ENCODE results near the gene CD52.
"Not testable (repeated sequence)": the region's sequence is repeated elsewhere in the genome, so short reads cannot be mapped to it uniquely, and the experiment has no call there.

CD52 gene

DNA sequence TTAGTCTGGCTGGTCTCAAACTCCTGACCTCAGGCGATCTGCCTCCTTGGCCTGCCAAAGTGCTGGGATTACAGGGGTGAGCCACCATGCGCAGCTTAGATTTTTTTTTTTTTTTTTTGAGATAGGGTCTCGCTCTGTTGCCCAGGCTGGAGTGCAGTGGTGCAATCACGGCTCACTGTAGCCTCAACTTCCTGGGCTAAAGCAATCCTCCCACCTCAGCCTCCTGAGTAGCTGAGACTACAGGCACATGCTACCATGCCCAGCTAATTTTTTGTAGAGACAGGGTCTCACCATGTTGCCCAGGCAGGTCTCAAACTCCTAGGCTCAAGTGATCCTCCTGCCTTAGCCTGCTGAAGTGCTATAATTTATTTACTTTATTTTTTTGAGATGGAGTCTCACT, 11.6 kb downstream of the CD52 start:
- not testable (repeated sequence) for DNase-seq (ENCODE audit: low read depth in 4 of 4, low spot score in 1 of 4)

DNA sequence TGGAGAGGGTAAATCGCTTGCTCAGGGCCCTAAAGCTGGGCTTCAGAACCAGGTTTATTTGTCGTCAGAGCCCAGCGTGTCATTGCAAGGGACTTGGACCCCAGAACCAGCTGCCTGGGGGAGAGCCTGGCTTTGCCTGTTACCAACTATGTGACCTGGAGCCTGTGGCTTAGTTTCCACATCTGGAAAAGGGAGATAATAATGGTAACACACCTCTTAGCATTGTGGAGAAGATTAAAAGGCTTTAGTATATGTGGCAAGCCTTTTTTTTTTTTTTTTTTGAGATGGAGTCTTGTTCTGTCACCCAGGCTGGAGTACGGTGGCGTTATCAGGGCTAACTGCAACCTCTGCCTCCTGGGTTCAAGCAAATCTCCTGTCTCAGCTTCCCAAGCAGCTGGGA, 12.5 kb downstream of the CD52 start:
- DNase-seq (ENCODE audit: low read depth in 4 of 4, low spot score in 1 of 4): no peak

DNA sequence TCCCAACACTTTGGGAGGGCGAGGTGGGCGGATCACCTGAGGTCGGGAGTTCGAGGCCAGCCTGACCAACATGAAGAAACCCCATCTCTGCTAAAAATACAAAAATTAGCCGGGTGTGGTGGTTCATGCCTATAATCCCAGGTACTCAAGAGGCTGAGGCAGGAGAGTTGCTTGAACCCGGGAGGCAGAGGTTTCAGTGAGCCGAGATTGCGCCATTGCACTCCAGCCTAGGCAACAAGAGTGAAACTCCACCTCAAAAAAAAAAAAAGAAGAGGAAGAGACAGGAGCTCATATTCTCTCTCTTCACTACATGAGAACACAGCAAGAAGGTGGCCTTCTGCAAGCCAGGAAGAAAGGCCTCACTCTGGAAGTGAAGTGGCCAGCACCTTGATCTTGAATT, 15.6 kb downstream of the CD52 start:
- DNase-seq (ENCODE audit: low read depth in 4 of 4, low spot score in 1 of 4): not testable (repeated sequence)

DNA sequence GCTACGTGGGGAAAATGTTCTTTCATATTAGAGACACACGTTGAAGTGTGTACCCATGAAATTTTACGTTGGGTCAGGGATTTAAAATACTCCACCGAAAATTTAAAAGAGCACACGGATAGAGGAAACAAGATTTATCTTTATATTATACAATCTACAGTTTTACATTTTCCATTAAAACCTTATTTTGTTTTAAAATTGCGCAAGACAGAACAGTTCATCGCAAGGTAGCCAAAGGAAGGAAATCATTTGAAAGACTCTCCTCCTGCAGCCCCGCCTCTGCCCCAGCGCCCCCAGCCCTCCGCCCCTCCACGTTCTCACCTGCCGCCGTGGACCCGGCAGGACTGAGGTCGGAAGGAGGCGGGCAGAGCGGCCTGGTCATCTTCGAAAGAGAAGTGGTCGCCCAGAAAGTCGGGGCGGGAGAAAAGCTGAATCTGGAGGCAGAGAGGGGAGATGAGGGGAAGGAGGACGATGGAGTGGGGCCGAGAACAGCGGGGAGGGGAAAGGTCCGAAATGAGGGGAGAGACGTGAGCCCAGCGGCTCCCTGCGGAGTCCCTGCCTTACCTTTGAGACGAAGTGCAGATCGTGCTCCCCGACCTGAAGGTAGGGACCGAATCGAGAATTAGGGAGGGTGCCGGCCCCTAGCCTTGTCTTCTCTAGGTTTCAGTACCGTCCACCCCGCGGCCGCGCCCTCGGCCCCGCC, 18.2 kb downstream of the CD52 start:
- DNase-seq (ENCODE audit: low read depth in 4 of 4, low spot score in 1 of 4): no peak

DNA sequence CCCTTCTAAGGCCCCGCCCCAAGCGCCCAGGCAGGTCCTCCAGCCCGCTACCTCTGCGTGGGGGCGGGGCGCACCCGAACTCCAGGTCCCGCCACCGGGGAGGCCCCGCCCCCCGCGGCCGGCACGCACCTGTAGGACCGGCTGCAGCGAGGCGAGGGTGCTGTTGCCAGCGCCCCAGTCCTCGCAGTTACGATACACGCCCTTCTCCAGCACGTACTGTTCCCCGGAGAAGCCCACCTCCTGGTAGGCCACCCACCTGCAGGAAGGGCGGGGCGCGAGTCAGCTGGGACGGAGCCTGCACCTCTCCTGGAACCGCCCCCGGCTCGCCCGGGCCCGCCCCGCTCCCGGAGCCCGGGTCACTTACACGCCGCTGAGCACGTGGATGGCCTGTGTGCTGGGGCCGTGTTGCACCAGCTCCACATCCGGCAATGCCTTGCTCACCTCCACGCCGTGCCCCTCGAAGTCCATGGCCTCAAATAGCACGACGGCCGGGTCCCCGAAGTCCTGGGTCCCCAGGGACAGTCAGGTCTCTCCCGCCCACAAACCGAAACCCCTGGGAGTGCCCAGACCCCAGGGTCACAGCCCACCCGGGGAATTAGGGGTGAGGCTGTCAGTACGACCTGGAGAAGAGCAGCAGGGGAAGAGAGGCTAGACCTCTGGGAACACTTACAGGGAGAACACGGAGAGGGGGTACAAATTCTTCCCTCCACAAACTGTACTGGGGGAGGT, 18.9 kb downstream of the CD52 start:
- DNase-seq (ENCODE audit: low read depth in 4 of 4, low spot score in 1 of 4): peak; percentile 65 to 84 (median 68)

DNA sequence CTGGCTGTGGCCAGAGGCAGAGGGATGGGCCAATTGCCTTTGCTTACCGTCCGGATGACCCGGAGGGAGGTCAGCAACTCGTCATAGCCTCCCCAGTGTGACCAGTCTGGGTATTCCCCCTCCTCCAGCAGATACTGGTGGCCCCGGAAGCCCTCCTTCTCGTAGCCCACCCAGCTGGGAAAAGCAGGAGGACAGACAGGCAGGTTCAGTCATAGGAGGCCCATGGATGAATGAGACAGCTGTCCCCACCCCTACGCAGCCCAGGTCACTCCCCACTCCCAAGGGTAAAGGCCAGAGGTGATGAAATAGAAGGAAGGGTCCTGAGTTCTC, 19.4 kb downstream of the CD52 start:
- no peak for DNase-seq (ENCODE audit: low read depth in 4 of 4, low spot score in 1 of 4)

DNA sequence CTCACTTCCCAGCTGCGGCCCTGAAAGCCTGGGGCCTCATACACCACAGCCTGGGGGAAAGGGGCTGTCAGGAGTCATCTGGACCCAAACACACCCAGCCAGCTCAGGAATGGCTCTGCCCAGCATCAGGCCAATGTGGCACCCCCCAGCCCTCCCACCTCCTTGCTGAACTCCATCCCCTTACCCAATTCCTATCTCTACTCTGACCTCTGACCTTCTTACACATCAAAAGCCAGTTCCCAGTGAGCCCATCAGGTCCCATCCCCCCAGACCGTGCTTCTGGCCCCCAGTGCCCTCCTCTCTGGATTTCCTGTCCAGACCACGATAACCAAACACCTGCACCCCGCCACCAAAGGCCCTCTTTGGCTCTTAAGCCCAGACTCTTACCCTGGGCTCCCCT, 19.9 kb downstream of the CD52 start:
- DNase-seq (ENCODE audit: low read depth in 4 of 4, low spot score in 1 of 4): no peak

DNA sequence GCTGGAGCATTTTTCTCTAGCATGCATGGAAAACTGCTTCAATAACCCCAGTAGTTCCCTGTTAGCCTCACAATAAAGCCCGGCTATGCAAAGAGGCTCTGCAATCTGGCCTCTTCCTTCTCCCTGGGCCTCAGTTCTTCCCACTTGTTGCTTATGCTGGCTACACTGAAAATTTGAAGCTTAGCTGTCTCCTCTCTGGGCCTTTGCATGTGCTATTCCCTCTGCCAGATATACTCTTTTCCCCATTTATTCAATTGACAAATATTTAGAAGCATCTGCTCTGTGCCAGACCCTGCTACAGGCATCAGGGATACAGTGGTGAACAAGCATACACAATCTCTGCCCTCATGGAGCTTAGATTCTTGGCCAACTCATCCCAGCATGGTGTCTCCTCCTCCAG, 20.9 kb downstream of the CD52 start:
- DNase-seq (ENCODE audit: low read depth in 4 of 4, low spot score in 1 of 4): no peak

DNA sequence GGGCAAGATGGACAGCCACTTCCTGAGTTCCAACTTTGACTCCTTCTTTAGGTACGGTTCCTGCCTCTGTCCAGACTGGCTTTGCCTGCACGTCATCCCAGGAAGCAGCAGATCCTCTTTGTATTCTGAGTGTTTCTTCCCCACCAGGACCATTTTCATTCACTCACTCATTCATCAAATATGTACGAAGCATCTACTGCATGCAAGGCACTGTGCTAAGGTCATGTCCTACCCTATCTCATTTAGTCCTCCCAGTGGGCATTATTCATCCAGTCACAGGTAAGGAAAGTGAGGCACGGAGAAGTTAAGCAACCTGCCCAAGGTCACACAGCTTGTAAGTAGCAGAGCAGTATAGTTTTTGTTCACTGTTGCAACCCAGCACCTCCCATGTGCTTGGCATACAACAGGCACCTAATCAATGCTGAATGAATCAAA, 22.3 kb downstream of the CD52 start:
- no peak for DNase-seq (ENCODE audit: low read depth in 4 of 4, low spot score in 1 of 4)

DNA sequence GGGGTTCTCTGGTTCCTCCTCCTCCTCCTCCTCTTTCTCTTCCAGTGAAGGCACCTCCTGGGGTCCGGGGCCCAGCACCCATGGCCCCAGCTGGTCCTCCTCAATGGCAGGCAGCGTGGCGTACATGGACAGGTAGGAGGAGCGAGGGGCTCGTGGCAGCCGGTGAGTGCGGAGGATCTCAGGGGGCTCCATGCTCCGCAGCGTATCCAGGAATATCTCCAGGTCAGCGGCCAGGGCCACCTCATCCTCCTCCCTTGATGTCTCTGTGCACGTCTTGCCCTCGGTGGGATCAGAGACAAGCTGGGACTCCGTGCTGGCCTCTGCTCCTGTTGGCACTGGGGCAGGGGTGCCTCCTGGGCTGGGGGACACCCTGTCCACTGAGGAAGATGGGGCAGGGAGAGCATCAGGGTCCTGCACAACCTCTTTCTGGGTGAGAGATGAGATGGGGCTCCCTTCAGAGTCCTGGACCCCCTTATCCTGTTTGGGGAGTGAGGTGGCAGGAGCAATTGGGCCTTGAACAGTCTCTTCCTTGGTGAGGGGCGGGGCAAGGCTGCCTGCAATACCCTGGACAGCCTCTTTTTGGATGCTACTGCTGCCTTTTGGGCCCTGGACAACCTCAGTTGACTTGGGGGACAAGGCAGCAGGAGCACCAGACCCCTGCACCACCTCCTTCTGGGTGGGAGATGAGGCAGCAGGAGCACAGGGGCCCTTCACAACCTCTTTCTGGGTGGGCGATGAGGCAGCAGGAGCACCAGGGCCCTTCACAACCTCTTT, 26.6 kb downstream of the CD52 start:
- DNase-seq (ENCODE audit: low read depth in 4 of 4, low spot score in 1 of 4): no peak

DNA sequence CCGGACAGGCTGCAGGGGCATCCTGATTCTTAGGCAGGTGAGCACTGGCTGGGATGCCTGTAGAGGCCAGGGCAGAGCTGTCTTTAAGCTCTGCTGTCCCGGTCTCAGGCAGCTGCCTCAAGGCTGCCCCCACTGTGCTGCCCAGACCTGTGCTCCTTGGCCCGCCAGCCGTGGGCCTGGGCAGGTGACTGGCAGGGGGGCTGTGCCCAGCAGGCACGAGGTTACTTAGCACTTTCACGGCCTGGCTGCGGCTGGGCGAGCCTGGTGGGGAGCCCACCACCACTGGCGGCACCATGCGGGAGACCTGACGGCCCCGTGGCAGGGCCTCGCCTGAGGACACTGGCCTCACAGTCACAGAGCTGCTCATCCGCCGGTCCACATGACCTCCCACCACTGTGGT, 28.0 kb downstream of the CD52 start:
- DNase-seq (ENCODE audit: low read depth in 4 of 4, low spot score in 1 of 4): no peak

DNA sequence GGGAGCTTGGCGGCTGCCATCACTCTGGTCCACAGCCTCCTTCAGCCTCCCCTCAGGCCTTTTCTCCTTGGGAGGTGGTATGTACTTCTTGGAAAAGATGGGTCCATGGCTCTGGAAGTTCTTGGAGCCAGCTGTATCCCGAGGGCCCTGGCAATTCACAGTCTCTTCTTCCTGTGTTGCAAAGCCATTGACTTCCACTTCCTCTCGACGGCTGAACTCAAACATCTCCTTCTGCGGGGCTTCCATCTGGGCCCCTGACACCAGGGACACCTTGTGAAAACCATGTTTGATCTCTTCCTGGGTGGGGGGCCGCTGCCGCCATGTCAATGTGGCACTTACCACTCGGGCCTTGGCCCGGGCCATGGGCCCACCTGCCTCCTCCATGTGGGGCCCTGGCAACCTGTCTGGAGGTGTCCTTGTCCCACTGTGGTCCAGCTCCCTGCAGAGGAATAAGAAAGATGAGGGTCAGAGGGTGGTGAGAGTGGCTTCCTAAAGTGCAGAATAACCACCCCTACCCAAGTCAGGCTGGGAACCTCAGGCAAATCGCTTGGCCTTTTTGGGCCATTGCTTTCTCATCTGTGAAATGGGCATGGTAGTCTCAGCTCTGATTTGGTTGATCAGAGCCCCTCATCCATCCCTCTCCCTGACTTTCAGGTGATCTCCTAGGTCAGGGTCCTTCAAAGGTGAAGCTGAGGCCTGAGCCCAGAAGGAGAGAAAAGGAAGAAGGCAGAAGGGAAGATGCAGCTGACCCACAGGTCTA, 28.7 kb downstream of the CD52 start:
- no peak for DNase-seq (ENCODE audit: low read depth in 4 of 4, low spot score in 1 of 4)

DNA sequence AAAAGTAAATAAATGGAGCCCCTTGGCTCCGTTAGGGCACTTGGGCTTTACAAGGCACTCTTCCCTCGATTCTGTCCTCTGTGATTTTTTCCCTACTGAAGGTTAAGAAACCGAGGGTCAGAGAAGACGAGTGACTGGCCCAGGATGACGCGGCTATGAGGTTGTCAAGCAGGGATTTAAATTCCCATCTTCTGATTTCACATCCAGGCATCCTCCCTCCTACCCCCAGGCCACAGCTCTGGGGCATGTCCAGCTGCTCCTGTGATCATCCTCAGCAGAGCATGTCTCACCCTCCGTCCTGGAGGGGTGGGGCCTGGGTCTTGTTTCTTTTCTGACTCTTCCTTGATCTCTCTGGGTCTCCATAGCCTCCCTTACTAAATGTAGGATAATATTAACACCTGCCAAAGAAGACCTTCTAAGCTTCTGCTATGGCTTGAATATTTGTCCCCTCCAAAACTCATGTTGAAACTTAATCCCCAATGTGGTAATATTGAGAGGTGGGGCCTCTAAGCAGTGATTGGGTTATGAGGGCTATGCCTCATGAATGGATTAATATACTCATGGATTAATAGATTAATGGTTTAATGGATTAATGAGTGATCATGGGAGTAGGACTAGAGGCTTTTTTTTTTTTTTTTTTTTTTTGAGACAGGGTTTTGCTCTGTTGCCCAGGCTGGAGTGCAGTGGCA, 31.6 kb downstream of the CD52 start:
- DNase-seq (ENCODE audit: low read depth in 4 of 4, low spot score in 1 of 4): no peak

DNA sequence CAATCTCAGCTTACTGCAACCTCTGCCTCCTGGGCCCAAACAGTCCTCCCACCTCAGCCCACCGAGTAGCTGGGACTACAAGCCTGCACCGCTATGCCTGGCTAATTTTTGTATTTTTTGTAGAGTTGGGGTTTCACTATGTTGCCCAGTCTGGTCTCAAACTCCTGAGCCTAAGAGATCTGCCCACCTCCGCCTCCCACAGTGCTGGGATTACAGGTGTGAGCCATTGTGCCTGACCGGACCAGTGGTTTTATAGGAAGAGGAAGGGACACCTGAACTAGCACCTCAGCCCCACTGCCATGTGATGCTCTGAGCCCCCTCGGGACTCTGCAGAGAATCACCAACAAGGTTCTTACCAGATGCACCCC, 32.1 kb downstream of the CD52 start:
- DNase-seq (ENCODE audit: low read depth in 4 of 4, low spot score in 1 of 4): no peak

DNA sequence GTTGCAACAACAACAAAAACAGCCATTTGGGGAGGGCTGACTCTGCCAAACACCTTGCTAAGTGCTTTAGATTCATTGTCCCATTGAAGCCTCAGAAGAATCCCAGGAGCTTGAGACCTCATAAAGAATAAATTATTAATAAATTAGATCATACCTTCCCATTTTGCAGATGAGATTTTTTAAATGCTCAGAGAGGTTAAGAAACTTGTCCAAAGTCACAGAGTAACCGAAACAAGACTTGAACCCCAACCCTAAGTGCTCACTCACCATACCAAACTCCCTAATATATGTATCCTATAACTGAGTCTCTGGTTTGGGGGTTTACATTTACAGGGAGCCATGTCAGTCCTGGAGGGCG, 32.6 kb downstream of the CD52 start:
- no peak for DNase-seq (ENCODE audit: low read depth in 4 of 4, low spot score in 1 of 4)

DNA sequence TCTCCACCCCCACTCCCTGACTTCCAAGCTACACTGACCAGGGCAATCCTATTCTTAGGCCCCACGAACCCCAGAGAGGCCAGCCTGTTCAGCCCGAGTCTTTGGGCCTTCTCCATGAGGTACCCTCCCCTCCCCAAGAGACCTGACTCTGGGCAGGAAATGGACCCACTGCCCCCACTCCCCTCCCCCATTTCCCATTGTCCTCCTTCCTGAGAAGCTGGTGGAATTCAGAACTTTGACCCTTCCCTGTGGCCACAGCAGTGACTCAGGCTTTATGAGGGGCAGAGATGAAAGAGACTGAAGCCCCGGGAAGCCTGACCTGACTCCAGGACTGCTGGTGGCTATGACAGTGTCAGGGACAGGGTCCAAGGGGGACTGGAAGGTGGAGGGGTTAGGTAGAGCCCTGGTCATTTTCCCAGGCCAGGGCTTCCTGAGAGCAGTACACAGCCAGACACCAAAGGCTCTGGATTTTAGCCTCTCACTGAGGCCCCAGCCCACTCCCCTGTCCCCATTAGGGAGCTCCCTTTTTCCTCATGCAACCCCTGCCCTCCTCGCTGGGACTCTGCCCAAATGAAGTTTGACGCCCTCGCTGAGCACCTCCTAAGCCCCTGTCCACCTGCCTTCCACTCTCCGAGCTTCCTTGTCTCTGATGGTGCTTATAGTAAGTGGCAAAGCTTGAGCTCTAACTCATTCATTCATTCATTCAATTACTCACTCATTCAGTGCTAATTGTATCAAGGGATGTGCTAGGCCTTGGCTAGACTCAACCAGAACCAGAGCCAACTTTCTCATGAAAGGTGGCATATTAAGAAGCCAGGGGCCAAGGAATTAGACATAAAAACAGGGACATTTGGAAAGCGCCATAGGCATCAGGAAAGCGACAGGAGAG, 33.2 kb downstream of the CD52 start:
- no peak for DNase-seq (ENCODE audit: low read depth in 4 of 4, low spot score in 1 of 4)

DNA sequence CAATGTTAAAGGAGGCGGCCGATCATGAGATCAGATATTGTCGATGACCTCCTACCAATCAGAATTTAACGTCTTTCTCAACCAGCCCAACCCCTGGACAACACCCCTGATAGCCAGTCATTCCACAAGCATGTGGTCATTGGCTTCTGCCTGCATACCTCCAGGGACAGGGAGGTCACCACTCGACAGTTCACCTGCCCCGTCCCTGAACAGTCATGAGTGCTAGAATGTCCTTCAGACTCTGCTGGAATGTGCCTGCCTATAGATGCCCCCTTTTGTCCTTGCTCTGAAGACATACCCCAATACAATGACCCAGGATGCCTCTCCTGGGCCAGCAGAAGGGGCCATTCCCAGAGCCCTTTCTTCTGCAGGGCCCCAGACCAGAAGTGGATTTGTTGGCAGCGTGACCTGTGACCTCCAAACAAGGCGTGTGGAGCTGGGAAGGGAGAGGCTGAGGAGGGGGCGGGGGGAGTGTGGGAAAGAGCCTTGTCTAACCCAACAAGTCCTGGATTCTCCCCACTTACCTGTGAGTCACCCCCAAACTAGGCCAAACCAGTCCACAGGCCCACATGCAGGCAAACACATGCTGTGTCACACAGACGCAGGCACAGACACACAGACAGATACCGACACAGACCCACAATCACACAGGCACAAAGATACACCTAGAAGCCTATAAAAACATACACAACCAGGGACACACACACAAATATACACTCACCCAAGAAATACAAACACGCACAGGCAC, 34.0 kb downstream of the CD52 start:
- DNase-seq (ENCODE audit: low read depth in 4 of 4, low spot score in 1 of 4): no peak

DNA sequence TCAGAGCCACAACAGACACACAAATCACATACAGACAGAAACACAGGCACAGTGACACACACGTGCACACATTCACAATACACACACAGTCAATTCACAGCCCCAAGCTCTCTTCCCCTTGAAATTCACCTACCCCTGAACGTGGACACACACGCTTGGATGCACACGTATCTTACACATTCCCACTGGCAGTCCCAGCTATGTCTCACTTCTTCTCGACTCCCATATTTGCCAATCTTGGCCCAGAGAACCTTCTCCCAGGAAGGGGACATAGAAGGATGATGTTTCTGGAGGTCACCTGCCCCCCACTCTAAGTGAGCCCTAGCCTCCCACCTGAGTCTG, 34.6 kb downstream of the CD52 start:
- DNase-seq (ENCODE audit: low read depth in 4 of 4, low spot score in 1 of 4): no peak

DNA sequence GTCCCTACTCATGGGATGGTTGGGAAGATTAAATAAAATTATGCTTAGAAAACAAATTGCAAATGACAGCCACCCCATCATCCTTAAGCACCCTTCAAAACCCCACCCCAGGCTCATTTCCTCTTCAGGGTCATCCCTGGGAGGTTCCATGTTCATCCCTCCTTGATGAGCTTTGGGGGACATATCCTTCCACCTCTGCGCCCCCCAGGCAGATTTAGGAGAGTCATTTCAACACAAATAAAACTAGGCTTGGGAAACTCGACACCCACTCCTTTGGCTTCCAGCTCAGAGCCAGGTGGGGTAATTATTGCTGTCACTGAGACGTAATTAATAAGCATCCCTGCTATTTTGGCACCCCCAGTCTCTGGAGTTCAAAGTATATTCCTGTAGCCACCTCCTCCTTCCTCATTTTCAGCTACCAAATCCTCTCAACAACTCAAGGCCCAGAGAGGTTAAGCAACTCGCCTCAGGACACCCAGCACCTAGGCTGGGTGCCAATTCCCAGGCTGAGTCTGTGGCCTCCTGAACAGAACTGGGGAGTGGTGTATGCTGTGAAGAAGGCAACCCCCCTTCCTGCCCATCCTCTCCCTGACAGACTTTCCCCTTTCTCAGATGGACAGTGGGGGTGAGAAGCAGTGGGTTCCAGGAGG, 35.6 kb downstream of the CD52 start:
- DNase-seq (ENCODE audit: low read depth in 4 of 4, low spot score in 1 of 4): no peak
